Panc1 (cell line): Measurements from ENCODE around the gene KIF26B.

Source experiments
- CTCF ChIP-seq: fragments of 450-650 bp; IDR thresholded peaks from 2 replicates; pipeline ENCODE4 v1.5.1; 2017; ENCODE audit warnings: mild to moderate bottlenecking
- POLR2AphosphoS5 ChIP-seq: IDR thresholded peaks from 2 replicates; pipeline ENCODE4 v1.6.1; 2012; ENCODE audit warnings: mild to moderate bottlenecking, low read depth, low read length, moderate library complexity
- SIN3A ChIP-seq: IDR thresholded peaks from 2 replicates; pipeline ENCODE4 v1.6.1; 2012; ENCODE audit warnings: low read depth, mild to moderate bottlenecking, low read length, moderate library complexity, borderline replicate concordance; ENCODE audit not compliant: insufficient read depth
- TCF7L2 ChIP-seq: IDR thresholded peaks from 2 replicates; pipeline ENCODE4 v1.6.1; 2011; ENCODE audit warnings: mild to moderate bottlenecking, low read depth, low read length, inconsistent platforms

DNA sequence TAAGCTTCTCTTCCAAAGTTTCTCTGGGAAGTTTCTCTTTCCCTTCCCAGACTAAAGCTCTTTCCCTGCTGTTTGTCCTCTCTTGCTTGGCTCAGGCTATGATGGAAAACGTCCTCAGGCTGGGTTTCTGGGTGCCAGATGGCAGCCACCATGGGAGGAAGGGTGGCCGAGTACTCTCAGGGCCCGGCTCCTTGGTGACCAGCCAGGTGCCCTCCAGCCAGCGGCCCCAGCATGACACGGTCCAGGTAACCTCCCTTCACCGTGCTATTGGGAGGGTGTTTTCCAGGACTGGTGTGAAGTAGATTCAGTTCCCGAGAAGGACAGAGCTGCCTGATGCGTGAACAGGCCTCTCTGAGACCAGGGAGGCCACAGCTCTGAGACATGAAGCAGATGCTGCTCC, 60.3 kb downstream of the KIF26B start:
- TF ChIP-seq CTCF (no peak), SIN3A (no peak), POLR2AphosphoS5 (no peak), TCF7L2 (no peak)
